Measurements from ENCODE around the gene PRKD1. TPM values are rescaled to one million over a fixed set of nuclear protein-coding genes. Genes with fewer than 3 reads are reported as not detected.

PRKD1 gene
- total RNA-seq, 1 experiment from 2014 or later: 0.36 TPM

DNA sequence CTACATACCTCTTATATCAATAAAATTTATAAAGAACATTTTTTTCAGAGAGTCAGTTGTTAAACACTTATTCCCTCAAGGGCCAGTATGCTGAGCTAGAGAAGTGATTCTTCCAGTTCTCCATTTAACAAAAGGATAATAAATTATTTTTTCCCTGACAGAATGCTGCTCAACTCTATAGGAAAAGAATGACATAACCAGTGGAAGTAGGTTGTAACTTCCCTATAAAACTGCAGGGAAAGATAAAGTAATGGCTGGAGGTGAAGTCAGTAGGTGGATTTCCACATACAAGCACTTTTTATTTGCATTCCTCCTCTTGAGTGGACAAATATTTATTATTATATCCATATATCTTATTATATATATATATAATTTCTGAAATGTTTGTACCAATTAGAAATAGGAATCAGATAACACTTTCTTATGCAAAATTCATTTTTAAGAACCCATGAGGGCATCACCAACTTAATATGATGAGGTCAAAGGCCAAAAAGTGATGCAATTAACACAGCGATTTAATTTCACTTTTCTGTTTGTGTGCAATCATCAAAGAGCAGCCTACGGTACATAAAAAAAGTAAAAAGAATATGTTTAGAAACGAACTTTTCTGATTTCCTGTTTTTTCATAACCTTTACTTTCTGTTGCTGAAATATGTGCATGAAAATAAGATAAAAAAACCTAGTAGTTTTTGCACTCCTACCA lies 175.3 kb downstream of the PRKD1 start:
- ChIA-PET CTCF (no interaction called here), POLR2A (no interaction called here)
- Mint-ChIP-seq H3K4me3 (ENCODE audit: unreplicated experiment) (no peak overlapping the region), H3K9me3 (ENCODE audit: unreplicated experiment) (no peaks in the 10 kb centered on the region), H3K36me3 (ENCODE audit: insufficient read depth, unreplicated experiment) (no peaks in the 10 kb centered on the region), H3K27me3 (ENCODE audit: insufficient read depth, unreplicated experiment) (no peaks in the 10 kb centered on the region), H3K27ac (ENCODE audit: unreplicated experiment) (no peak overlapping the region), H3K4me1 (ENCODE audit: low read depth, unreplicated experiment) (no peaks in the 10 kb centered on the region)
- TF ChIP-seq, protein P1, sequence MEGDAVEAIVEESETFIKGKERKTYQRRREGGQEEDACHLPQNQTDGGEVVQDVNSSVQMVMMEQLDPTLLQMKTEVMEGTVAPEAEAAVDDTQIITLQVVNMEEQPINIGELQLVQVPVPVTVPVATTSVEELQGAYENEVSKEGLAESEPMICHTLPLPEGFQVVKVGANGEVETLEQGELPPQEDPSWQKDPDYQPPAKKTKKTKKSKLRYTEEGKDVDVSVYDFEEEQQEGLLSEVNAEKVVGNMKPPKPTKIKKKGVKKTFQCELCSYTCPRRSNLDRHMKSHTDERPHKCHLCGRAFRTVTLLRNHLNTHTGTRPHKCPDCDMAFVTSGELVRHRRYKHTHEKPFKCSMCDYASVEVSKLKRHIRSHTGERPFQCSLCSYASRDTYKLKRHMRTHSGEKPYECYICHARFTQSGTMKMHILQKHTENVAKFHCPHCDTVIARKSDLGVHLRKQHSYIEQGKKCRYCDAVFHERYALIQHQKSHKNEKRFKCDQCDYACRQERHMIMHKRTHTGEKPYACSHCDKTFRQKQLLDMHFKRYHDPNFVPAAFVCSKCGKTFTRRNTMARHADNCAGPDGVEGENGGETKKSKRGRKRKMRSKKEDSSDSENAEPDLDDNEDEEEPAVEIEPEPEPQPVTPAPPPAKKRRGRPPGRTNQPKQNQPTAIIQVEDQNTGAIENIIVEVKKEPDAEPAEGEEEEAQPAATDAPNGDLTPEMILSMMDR (IDR thresholded peaks at IDR 0.05; ENCODE audit: insufficient read depth in 1 of 2, low read depth in 1 of 2, low read length in 1 of 2, severe bottlenecking in 1 of 2, unreplicated experiment in 1 of 2): no peak
- no peaks in the 10 kb centered on the region for H3K9me3 ChIP-seq
- no TSS peak for BruUV-seq (replicated peaks)
- H3K36me3 ChIP-seq (ENCODE audit: control insufficient read depth, insufficient read depth, low read length): no peaks in the 10 kb centered on the region
- intact Hi-C loops (cut with micrococcal nuclease; ENCODE audit: unreplicated experiment): no loop called here
- no peak for DNase-seq
- H3K27me3 ChIP-seq (replicated peaks; ENCODE audit: control insufficient read depth, insufficient read depth, low read length): no peaks in the 10 kb centered on the region
- no peak overlapping the region for H3K4me3 ChIP-seq (ENCODE audit: low read depth, low read length)
- no peaks in the 10 kb centered on the region for H3K4me1 ChIP-seq

GRCh38 chr14:29749829-29750228 lies 177.8 kb downstream of the PRKD1 start:
- TF ChIP-seq, protein P1 (IDR thresholded peaks at IDR 0.05; ENCODE audit: insufficient read depth in 1 of 2, low read depth in 1 of 2, low read length in 1 of 2, severe bottlenecking in 1 of 2, unreplicated experiment in 1 of 2): no peak
- intact Hi-C loops (cut with micrococcal nuclease; ENCODE audit: unreplicated experiment): no loop called here
- Mint-ChIP-seq H3K36me3 (ENCODE audit: insufficient read depth, unreplicated experiment) (no peaks in the 10 kb centered on the region), H3K4me3 (ENCODE audit: unreplicated experiment) (no peak overlapping the region), H3K27me3 (ENCODE audit: insufficient read depth, unreplicated experiment) (no peaks in the 10 kb centered on the region), H3K9me3 (ENCODE audit: unreplicated experiment) (no peaks in the 10 kb centered on the region), H3K27ac (ENCODE audit: unreplicated experiment) (no peak overlapping the region), H3K4me1 (ENCODE audit: low read depth, unreplicated experiment) (no peaks in the 10 kb centered on the region)
- no peak for DNase-seq
- Histone ChIP-seq H3K4me3 (ENCODE audit: low read depth, low read length) (no peak overlapping the region), H3K36me3 (ENCODE audit: control insufficient read depth, insufficient read depth, low read length) (no peaks in the 10 kb centered on the region), H3K9me3 (no peaks in the 10 kb centered on the region), H3K27me3 (replicated peaks; ENCODE audit: control insufficient read depth, insufficient read depth, low read length) (no peaks in the 10 kb centered on the region), H3K4me1 (no peaks in the 10 kb centered on the region)
- ChIA-PET CTCF (interaction anchor here (0.6 kb wide), 1 partner anchor 521 kb away, joined by 3 read pairs; no protein-coding TSS in a partner anchor), POLR2A (no interaction called here)
- BruUV-seq (replicated peaks): no TSS peak

- intact Hi-C loops (cut with micrococcal nuclease; ENCODE audit: unreplicated experiment): no loop called here
- H3K4me1 Mint-ChIP-seq (ENCODE audit: low read depth, unreplicated experiment): no peaks in the 10 kb centered on the region
- H3K27me3 Mint-ChIP-seq (ENCODE audit: insufficient read depth, unreplicated experiment): peaks cover under 1% of the 10 kb centered on the region
- H3K27ac Mint-ChIP-seq (ENCODE audit: unreplicated experiment): no peak overlapping the region
- no peaks in the 10 kb centered on the region for H3K36me3 Mint-ChIP-seq (ENCODE audit: insufficient read depth, unreplicated experiment)
- CTCF ChIA-PET: no interaction called here
- TF ChIP-seq, protein P1 (IDR thresholded peaks at IDR 0.05; ENCODE audit: insufficient read depth in 1 of 2, low read depth in 1 of 2, low read length in 1 of 2, severe bottlenecking in 1 of 2, unreplicated experiment in 1 of 2): no peak
- H3K9me3 ChIP-seq: no peaks in the 10 kb centered on the region
- H3K4me3 Mint-ChIP-seq (ENCODE audit: unreplicated experiment): no peak overlapping the region
- H3K9me3 Mint-ChIP-seq (ENCODE audit: unreplicated experiment): no peaks in the 10 kb centered on the region
- H3K27me3 ChIP-seq (replicated peaks; ENCODE audit: control insufficient read depth, insufficient read depth, low read length): no peaks in the 10 kb centered on the region
- BruUV-seq (replicated peaks): no TSS peak
- no peaks in the 10 kb centered on the region for H3K4me1 ChIP-seq
- POLR2A ChIA-PET: no interaction called here
- no peak for DNase-seq
- H3K4me3 ChIP-seq (ENCODE audit: low read depth, low read length): no peak overlapping the region
- H3K36me3 ChIP-seq (ENCODE audit: control insufficient read depth, insufficient read depth, low read length): no peaks in the 10 kb centered on the region
Measured at GRCh38 chr14:29749327-29749726, 178.3 kb downstream of the PRKD1 start.
